ENCODE data around the gene CHST12.
A peak's percentile ranks its signal among the peaks of the same experiment; 100 is the strongest.

The CHST12 gene

DNA sequence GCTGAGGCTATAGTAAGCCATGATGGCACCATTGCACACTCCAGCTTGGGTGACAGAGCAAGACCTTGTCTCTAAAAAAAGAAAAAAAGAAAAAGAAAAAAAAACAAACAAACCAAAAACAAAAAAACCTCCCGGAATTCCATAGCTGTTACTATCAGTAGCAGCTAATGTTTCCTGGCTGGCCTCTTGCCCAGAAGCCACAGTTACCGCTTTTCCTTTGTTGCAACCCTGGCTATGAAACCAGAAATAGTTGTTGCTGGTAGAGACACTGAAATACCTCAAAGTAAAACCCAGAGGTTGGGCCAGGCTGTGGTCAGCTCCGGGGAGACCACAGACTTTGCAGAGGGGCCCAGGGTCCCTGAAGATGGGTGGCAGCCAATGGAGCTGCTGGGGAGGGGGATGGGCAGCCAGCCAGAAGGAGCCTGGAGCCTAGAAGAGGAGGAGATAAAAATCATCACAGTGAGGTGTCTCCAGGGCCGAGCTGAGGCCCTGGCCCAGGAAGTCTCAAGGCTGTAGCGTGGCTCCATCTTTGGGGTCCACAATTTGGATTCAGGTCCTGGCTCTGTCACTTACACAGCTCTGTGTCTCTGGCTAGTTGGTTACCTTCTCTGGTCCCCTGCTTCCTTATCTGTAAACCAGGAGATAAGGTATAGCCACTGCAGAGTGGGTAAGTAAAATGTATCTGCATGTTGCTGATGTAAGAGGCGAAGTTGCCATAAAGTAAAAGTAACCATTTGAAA lies 3.4 kb upstream of the CHST12 start:
- TF ChIP-seq, protein P1, sequence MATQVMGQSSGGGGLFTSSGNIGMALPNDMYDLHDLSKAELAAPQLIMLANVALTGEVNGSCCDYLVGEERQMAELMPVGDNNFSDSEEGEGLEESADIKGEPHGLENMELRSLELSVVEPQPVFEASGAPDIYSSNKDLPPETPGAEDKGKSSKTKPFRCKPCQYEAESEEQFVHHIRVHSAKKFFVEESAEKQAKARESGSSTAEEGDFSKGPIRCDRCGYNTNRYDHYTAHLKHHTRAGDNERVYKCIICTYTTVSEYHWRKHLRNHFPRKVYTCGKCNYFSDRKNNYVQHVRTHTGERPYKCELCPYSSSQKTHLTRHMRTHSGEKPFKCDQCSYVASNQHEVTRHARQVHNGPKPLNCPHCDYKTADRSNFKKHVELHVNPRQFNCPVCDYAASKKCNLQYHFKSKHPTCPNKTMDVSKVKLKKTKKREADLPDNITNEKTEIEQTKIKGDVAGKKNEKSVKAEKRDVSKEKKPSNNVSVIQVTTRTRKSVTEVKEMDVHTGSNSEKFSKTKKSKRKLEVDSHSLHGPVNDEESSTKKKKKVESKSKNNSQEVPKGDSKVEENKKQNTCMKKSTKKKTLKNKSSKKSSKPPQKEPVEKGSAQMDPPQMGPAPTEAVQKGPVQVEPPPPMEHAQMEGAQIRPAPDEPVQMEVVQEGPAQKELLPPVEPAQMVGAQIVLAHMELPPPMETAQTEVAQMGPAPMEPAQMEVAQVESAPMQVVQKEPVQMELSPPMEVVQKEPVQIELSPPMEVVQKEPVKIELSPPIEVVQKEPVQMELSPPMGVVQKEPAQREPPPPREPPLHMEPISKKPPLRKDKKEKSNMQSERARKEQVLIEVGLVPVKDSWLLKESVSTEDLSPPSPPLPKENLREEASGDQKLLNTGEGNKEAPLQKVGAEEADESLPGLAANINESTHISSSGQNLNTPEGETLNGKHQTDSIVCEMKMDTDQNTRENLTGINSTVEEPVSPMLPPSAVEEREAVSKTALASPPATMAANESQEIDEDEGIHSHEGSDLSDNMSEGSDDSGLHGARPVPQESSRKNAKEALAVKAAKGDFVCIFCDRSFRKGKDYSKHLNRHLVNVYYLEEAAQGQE (IDR thresholded peaks at IDR 0.05; ENCODE audit: insufficient replicate concordance, low read depth): peak; percentile 51
- TF ChIP-seq POLR2AphosphoS5 (IDR thresholded peaks at IDR 0.05; ENCODE audit: low read depth): peak; percentile 96
- TF ChIP-seq SPI1 (IDR thresholded peaks at IDR 0.05; ENCODE audit: borderline replicate concordance, low read depth): no peak
- TF ChIP-seq GABPA (IDR thresholded peaks at IDR 0.05; ENCODE audit: low read depth): 0 out of 2 replicates have a peak, but pooled peaks have one; percentile 21
- Histone ChIP-seq H3K27me3 (ENCODE audit: insufficient read depth, poor library complexity, severe bottlenecking) (no peaks in the 10 kb centered on the region), H3K27ac (replicated peaks) (peak overlapping the region; percentile 89), H3K4me3 (replicated peaks; ENCODE audit: insufficient read depth, low read length) (no peak overlapping the region)
- DNase-seq (ENCODE audit: low read depth in 1 of 2, low spot score in 1 of 2): peak; percentile 76 to 99

DNA sequence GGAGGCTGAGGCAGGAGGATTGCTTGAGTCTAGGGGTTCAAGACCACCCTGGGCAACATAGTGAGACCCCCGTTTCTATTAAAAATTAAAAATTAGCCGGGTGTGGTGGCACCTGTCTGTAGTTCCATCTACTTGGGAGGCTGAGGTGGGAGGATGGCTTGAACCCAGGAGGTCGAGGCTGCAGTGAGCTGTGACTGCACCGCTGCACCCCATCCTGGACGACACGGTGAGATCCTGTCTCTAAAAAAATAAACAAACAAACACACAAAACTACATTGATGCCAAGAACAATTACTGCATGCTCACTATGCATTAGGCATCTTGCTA lies 761 bp upstream of the CHST12 start:
- Histone ChIP-seq H3K4me3 (replicated peaks; ENCODE audit: insufficient read depth, low read length) (peak overlapping the region; percentile 52), H3K27ac (replicated peaks) (peak overlapping the region; percentile 62), H3K27me3 (ENCODE audit: insufficient read depth, poor library complexity, severe bottlenecking) (no peaks in the 10 kb centered on the region)
- TF ChIP-seq, protein P1 (IDR thresholded peaks at IDR 0.05; ENCODE audit: insufficient replicate concordance, low read depth): no peak
- no peak for DNase-seq (ENCODE audit: low read depth in 1 of 2, low spot score in 1 of 2)

DNA sequence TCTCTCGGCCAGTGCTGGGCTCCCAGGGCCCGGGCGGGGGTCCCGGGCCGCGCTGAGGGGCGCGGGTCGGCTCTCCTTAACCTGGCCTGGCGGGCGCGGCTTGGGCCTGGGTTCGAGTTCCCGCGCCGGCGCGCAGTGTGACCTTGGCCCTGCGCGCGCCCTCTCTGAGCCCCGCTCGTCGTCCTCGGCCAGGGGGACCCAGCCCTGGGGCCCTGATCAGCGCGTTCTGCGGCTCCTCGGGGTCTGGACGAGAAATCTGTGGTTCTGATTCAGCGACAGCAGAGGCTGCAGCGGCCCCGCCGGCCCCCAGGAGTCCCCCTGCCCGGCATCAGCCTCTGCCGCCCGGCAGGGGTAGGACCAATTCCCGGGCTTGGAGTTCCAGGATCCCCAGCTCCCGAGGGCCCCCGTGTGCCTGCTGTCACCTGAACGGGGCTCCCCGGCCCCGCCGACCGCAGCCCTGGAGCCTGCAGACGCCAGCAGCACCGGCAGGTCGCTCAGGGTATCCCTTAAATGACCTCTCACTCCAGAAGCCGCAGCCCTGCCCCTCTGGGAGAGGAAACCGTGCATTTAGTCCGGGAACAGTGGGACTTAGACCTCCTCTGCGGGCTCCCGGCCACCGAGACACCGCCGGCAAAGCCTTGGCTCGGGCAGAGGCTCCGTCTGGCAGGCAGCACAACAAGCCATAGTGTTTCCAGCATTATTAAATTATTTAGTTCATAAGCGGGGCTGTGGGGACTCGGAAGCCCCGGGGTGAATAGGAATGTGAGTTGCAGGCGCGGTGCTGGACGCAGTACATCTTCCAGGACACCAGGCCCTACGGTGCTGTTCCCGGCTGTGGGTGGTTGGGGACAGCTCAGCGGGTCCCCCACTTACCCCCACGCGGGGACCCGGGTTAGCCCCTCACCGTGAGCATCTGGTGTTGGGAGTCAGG lies 572 bp downstream of the CHST12 start:
- peak overlapping the region; percentile 75 for H3K27ac ChIP-seq (replicated peaks)
- TF ChIP-seq SPI1 (IDR thresholded peaks at IDR 0.05; ENCODE audit: borderline replicate concordance, low read depth) (no peak), POLR2AphosphoS5 (IDR thresholded peaks at IDR 0.05; ENCODE audit: low read depth) (no peak), GABPA (IDR thresholded peaks at IDR 0.05; ENCODE audit: low read depth) (no peak)
- TF ChIP-seq, protein P1 (IDR thresholded peaks at IDR 0.05; ENCODE audit: insufficient replicate concordance, low read depth): no peak
- TF ChIP-seq, protein P2, sequence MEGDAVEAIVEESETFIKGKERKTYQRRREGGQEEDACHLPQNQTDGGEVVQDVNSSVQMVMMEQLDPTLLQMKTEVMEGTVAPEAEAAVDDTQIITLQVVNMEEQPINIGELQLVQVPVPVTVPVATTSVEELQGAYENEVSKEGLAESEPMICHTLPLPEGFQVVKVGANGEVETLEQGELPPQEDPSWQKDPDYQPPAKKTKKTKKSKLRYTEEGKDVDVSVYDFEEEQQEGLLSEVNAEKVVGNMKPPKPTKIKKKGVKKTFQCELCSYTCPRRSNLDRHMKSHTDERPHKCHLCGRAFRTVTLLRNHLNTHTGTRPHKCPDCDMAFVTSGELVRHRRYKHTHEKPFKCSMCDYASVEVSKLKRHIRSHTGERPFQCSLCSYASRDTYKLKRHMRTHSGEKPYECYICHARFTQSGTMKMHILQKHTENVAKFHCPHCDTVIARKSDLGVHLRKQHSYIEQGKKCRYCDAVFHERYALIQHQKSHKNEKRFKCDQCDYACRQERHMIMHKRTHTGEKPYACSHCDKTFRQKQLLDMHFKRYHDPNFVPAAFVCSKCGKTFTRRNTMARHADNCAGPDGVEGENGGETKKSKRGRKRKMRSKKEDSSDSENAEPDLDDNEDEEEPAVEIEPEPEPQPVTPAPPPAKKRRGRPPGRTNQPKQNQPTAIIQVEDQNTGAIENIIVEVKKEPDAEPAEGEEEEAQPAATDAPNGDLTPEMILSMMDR (IDR thresholded peaks at IDR 0.05; ENCODE audit: insufficient read depth, low read length): no peak
- DNase-seq (ENCODE audit: low read depth in 1 of 2, low spot score in 1 of 2): no peak
- H3K4me3 ChIP-seq (replicated peaks; ENCODE audit: insufficient read depth, low read length): peak overlapping the region; percentile 84
- no peaks in the 10 kb centered on the region for H3K27me3 ChIP-seq (ENCODE audit: insufficient read depth, poor library complexity, severe bottlenecking)

DNA sequence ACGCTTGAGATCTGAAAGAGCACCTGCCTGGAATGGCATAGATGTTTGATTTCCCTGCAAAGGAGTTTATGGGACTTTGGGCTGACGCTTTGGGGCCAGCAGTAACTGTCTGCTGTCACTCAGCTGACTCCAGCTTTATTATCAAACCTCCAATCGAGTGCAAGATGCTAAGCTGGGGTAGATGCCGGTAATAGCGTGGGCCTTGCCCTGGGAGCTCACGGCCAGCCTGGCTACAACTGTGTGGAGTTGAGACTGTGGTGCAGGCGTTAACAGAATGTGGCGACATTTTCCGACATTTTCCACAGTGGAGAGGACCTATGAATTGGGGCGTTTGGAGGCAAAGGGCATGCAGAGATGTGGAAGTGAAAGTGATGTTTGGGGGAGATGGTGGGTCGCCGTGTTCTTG lies 1.3 kb downstream of the CHST12 start:
- Histone ChIP-seq H3K27ac (replicated peaks) (peak overlapping the region; percentile 75), H3K27me3 (ENCODE audit: insufficient read depth, poor library complexity, severe bottlenecking) (no peaks in the 10 kb centered on the region), H3K4me3 (replicated peaks; ENCODE audit: insufficient read depth, low read length) (peak overlapping the region; percentile 84)
- TF ChIP-seq POLR2AphosphoS5 (IDR thresholded peaks at IDR 0.05; ENCODE audit: low read depth) (no peak), GABPA (IDR thresholded peaks at IDR 0.05; ENCODE audit: low read depth) (no peak), SPI1 (IDR thresholded peaks at IDR 0.05; ENCODE audit: borderline replicate concordance, low read depth) (no peak)
- TF ChIP-seq, protein P1 (IDR thresholded peaks at IDR 0.05; ENCODE audit: insufficient replicate concordance, low read depth): no peak
- DNase-seq (ENCODE audit: low read depth in 1 of 2, low spot score in 1 of 2): no peak
